GM13976 (cell line): ENCODE results near the gene SPDL1.

Experiments
- DNase-seq: peaks from one replicate; pipeline ENCODE4 v3.0.0; 2012; ENCODE audit warnings: low spot score
- CTCF ChIP-seq: IDR thresholded peaks from 2 replicates; pipeline ENCODE4 v1.5.1; 2012; ENCODE audit warnings: borderline replicate concordance, mild to moderate bottlenecking; ENCODE audit not compliant: insufficient read depth; ENCODE audit errors: extremely low read depth, missing control alignments, control extremely low read depth
- in situ Hi-C: fragments of 300-500 bp; cut with MboI; formaldehyde crosslinking; loops from one replicate; pipeline ENCODE4 v1.12.0; 2022; ENCODE audit warnings: low sequenced_read_pairs, mixed read lengths, inconsistent platforms; ENCODE audit not compliant: unreplicated experiment

SPDL1 gene

GRCh38 chr5:169551696-169552095, 31.9 kb upstream of the SPDL1 start:
- TF ChIP-seq CTCF, result no peak
- DNase-seq, result no peak
- in situ Hi-C loops, result no loop called here

- no peak for DNase-seq
- in situ Hi-C loops, result no loop called here
- no peak for TF ChIP-seq CTCF
Measured at GRCh38 chr5:169554251-169554650, 29.3 kb upstream of the SPDL1 start.

GRCh38 chr5:169557838-169558237, 25.7 kb upstream of the SPDL1 start:
- in situ Hi-C loops, result no loop called here
- DNase-seq, result no peak
- no peak for TF ChIP-seq CTCF

- in situ Hi-C loops, result no loop called here
- no peak for TF ChIP-seq CTCF
- no peak for DNase-seq
Measured at GRCh38 chr5:169561893-169562292, 21.7 kb upstream of the SPDL1 start.

GRCh38 chr5:169563369-169563768, 20.2 kb upstream of the SPDL1 start:
- in situ Hi-C loops, result no loop called here
- TF ChIP-seq CTCF, result no peak
- no peak for DNase-seq

- in situ Hi-C loops, result no loop called here
- TF ChIP-seq CTCF, result no peak
- DNase-seq, result no peak
Measured at GRCh38 chr5:169566202-169566601, 17.4 kb upstream of the SPDL1 start.

GRCh38 chr5:169567079-169567478, 16.5 kb upstream of the SPDL1 start:
- in situ Hi-C loops, result no loop called here
- DNase-seq, result no peak

More at GRCh38 chr5:169567079-169567478, 16.5 kb upstream of the SPDL1 start:
- no peak for TF ChIP-seq CTCF
